Left renal cortex interstitium (tissue), 4 donors: ENCODE measurements around the gene OTOG. TPM values are rescaled to one million over a fixed set of nuclear protein-coding genes. Genes with fewer than 3 reads are reported as not detected.

Experiments used
- DNase-seq, 4 donors: peaks; one replicate each; pipeline ENCODE4 v3.0.0-alpha.2; 2013; ENCODE audit warnings: low read depth in 4 of 4, low spot score in 2 of 4, missing footprints in 1 of 4
- polyA plus RNA-seq, 4 donors: library from polyadenylated mRNA; unstranded; fragments of 120-200 nt; gene quantifications; one replicate each; pipeline ENCODE4 v1.2.1, GENCODE V29; 2013; ENCODE audit not compliant: insufficient read length in 4 of 4

OTOG gene
- polyA plus RNA-seq, 4 donors, result 0.11 to 0.90 (median 0.24) TPM

GRCh38 chr11:17578296-17578695 is 31.2 kb downstream of the OTOG start:
- DNase-seq, result no peak

- DNase-seq, result no peak
These were observed 31.9 kb downstream of the OTOG start for GRCh38 chr11:17578958-17579357.

- no peak for DNase-seq
These were observed 32.4 kb downstream of the OTOG start for GRCh38 chr11:17579451-17579850.

GRCh38 chr11:17580271-17580670 is 33.2 kb downstream of the OTOG start:
- no peak for DNase-seq

GRCh38 chr11:17581036-17581731 is 34.1 kb downstream of the OTOG start:
- no peak for DNase-seq

- DNase-seq, result no peak
These were observed 34.6 kb downstream of the OTOG start for GRCh38 chr11:17581732-17582053.

- no peak for DNase-seq
These were observed 39.0 kb downstream of the OTOG start for GRCh38 chr11:17585911-17586695.

- DNase-seq, result no peak
These were observed 41.1 kb downstream of the OTOG start for GRCh38 chr11:17588166-17588565.

- DNase-seq, result no peak
These were observed 41.7 kb downstream of the OTOG start for GRCh38 chr11:17588721-17589120.

- no peak for DNase-seq
These were observed 43.4 kb downstream of the OTOG start for GRCh38 chr11:17590463-17590862.

GRCh38 chr11:17591293-17591692 is 44.2 kb downstream of the OTOG start:
- DNase-seq, result no peak

- no peak for DNase-seq
These were observed 46.6 kb downstream of the OTOG start for GRCh38 chr11:17593466-17594245.

- DNase-seq, result no peak
These were observed 47.7 kb downstream of the OTOG start for GRCh38 chr11:17594686-17595192.

GRCh38 chr11:17595526-17596309 is 48.7 kb downstream of the OTOG start:
- DNase-seq, result no peak

- DNase-seq, result no peak
These were observed 49.2 kb downstream of the OTOG start for GRCh38 chr11:17596310-17596669.

- DNase-seq, result no peak
These were observed 49.7 kb downstream of the OTOG start for GRCh38 chr11:17596711-17597110.

- no peak for DNase-seq
These were observed 50.7 kb downstream of the OTOG start for GRCh38 chr11:17597770-17598169.

- peak; percentile 11 to 45 (median 30) for DNase-seq
These were observed 51.8 kb downstream of the OTOG start for GRCh38 chr11:17598700-17599459.

- no peak for DNase-seq
These were observed 52.4 kb downstream of the OTOG start for GRCh38 chr11:17599460-17599925.
